Activated CD8-positive, alpha-beta memory T cell treated with anti-CD3 and anti-CD28 coated beads for 4 hours (primary cell): ENCODE results near the gene CERS2.

ENCODE experiments used
- DNase-seq, 2 donors: peaks; one replicate each; pipeline ENCODE4 v3.0.0-alpha.2; 2020; ENCODE audit warnings: low read depth in 2 of 2

CERS2 gene, protein sequence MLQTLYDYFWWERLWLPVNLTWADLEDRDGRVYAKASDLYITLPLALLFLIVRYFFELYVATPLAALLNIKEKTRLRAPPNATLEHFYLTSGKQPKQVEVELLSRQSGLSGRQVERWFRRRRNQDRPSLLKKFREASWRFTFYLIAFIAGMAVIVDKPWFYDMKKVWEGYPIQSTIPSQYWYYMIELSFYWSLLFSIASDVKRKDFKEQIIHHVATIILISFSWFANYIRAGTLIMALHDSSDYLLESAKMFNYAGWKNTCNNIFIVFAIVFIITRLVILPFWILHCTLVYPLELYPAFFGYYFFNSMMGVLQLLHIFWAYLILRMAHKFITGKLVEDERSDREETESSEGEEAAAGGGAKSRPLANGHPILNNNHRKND

DNA sequence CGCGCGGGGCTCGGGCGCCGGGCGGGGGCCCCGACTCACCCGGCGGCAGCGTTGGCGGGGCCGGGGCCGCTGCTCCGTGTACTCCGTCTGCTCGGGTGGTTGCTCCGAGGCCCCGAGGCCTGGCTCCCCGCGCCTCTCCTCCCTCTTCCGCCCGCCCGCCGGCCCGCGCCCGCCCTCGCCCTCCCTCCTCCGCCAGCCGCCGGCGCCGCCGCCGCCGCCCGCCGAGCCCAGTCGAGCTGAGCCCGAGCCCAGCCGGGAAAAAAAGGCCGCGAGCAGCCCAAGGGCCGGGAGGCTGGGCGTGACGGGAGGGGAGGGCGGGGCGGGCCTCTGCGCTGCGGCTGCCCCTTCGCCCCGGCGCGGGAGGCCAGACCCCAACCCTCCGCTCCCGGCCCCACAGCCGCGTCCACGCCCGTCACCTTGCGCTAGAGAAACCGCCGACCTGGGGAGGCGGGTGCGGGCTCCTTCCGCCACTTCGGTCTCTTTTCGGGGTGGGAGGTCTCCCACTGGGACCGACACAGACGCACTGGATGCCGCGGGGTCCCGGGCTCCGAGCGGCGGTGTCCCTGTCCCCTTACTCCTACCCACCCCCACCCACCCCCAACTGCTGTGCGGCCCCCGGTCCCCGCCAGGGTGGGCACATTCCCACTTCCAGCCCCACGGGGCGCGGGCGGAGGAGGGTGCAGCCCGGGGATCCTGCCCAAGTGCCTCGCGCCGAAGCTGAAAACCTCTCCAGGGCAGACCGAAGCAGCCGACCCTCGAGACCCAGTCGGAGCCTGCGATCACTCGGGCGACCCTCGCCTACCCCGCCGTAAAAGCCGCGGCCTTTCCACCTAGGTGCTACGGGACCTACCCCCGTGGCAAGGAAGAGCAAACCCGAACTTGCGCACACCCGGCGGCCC lies at the start of gene CERS2:
CERS2 (minus strand) TSS at position 256 of the 899 bp plus-strand sequence. CDS start 5,745 bp downstream, outside the sequence.
- DNase-seq = peak; percentile 45 to 46

DNA sequence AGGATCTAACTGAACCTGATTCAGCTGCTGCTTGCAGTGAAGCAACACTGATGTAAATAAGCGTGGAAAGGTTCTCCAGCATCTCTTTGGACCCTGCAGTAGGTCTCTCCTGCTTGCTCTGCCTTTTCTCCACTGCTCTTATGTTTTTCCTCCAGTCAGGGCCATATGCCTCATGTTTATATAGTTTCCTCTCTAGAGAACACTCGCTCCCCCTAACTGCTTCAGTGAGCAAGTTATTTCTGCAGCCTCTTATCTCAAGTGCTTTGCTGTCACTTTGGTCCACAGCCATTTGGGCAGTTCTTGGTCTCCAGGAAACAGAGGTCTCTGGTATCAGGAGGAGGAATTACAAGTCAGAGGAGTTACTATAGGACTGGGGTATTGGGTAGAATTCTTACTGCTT lies 38.9 kb upstream of the CERS2 start:
- DNase-seq = no peak

DNA sequence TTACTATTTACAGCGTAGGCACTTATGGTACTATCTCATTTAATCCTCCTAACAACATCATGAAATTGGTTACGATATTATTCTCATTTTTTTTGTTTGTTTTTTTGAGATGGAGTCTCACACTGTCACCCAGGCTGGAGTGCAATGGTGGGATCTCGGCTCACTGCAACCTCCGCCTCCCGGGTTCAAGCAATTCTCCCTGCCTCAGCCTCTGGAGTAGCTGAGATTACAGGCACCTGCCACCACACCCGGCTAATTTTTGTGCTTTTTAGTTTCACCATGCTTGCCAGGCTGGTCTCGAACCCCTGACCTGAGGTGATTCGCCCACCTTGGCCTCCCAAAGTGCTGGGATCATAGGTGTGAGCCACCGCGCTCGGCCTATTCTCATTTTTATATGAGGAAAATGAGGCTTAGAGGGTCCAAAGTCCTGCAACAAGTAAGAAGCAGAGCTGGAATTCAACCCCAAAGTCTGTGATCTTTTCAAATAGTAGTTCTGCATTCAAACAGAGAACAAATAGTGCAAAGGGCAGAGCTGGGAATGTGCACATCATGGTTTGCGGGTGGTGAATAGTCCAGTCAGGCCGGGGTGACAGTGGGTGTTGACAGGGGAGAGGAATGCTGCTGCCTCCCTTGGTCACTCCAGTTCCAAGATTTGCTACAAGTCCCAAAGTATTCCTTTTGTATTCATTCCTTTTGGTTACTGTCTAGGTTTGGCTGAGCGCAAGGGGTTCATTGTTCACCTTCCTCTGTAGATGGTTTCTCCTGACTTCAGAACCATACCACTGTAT lies 38.2 kb upstream of the CERS2 start:
- no peak for DNase-seq

DNA sequence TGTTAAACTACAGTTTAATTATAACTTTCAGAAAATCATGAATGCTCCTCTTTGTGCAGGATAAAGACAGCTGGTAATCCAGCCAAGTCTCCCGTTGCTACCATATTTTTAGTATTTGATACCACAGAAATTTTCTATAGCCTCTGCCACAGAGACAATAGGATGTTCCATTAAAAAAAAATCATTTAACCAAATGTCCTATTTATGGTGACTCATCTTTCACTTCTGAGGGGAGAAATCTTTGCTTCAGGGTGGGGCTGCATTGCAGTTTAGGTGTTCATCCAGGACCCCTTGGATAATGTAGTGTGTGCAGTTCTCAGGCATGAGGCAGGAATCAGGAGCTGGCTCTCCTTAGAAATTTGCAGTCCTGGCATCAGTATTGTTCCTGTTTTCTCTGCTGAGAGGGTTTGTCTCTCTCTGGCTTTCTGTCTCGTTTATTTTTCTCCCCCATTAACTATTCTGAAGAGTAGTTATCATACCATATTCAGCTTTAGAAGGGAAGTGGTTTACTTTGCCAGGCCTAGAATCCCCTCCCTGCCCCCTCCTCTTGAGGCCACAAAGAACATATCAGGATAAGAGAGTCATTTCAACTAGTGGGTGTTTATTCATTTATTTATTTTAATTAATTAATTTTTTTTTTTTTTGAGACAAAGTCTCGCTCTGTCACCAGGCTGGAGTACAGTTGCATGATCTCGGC lies 36.7 kb upstream of the CERS2 start:
- DNase-seq = no peak

DNA sequence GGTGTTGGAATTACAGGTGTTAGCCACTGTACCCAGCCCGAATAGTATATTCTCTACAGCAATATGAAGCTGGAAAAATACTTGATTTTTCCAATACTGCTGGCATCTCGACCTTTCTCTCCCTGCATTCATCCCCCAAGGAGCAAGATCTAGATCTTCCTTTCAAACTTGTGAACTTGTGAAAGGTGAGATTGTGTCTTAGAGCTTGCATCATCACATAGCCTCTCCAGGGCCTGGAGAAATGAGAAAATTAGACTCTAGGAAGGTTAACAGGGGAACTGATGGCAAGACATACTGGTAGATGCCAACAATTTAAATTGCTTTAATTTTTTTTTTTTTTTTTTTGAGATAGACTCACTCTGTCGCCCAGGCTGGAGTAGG lies 35.7 kb upstream of the CERS2 start:
- DNase-seq = no peak

DNA sequence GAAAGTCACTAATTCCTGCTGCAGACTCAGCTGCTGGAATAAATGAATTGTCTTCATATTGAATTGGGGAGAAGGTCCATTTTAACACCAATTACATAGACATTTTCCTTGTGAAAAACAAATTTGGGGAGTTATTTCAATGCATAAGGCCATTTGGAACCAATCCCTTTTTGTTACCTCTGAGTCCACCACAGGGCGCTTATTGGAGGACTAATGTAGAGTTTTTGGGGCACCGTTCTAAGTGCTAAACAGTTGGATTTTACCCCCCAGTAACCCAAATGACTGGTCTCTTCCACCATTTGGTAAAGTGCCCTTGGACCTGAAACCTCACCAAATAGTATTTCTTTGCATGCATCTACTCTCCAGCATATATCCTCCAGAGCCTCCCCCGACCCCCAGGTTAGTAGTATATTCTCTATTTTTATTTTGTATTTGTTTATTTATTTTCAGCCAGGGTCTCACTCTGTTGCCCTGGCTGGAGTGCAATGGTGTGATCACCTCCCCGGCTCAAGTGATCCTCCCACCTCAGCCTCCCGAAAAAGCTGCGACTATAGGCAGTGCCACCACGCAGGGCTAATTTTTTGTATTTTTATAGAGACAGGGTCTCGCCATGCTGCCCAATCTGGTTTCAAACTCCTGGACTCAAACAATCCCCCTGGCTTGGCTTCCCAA lies 35.2 kb upstream of the CERS2 start:
- DNase-seq = no peak

DNA sequence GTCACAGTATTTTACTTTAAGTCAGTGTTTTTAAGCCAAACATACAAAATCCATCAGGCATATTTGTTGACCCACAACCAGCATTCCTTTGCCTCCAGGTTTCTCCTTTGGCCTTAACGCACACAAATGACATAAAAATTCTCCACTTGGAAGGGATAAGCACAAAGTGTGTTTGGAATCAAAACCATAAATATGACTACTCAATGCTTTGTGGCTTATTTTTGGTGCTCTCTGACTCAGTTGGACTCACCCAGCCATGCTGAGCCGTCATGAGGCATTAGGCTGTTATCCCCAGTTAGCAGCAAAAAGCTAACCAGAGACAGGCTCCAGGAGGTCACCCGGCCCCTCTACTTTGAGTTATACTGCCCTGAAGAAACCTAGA lies 34.6 kb upstream of the CERS2 start:
- DNase-seq = no peak

DNA sequence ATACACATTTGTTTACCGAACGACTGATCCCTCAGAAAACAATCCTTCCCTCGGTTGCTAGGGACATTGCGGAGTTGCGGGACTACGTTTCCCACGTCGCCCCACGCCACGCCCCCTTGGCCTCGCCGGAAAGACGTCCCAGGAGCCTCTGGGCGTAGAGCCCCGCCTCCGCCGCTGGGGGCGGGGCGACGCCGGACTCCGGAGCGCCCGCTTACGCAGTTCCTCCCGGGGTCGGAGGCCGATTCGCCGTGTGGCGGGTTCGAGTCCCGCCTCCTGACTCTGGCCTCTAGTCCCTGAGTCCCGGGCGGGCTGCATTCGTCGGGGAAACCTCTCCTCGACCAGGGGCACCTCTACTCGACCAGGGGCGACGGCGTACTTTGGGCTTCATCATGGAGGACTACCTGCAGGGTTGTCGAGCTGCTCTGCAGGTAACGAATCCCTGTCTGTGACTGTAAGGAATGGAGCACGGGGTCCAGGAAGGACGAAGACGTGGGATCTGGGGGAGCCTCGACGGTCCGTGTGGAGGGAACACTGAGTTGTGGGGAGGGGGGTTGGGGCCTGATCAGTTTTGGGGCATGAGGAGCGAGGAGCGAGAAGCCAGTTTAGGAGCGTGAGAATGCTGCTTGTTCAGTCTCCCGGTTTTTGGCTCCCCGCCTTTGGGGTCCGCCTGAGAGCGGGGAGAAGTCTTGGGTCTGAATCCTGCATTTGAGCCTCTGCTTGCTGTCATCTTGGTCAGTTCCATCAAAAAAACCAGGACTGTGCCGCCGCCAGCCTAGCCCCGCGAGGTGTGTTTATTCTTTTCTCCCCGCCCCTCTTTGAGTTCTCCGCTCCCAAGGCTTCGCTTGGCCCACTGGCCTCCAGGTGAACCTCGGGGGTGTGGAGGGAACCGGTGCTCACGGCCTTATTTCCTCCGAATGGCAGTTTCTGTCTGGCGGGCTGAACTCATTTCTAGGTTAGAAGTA lies 33.9 kb upstream of the CERS2 start, which contains the start of gene PRUNE1:
PRUNE1 (plus strand) TSS at position 206 of the 962 bp plus-strand sequence; CDS start at position 390, 184 bp downstream.
- peak; percentile 88 to 89 for DNase-seq

DNA sequence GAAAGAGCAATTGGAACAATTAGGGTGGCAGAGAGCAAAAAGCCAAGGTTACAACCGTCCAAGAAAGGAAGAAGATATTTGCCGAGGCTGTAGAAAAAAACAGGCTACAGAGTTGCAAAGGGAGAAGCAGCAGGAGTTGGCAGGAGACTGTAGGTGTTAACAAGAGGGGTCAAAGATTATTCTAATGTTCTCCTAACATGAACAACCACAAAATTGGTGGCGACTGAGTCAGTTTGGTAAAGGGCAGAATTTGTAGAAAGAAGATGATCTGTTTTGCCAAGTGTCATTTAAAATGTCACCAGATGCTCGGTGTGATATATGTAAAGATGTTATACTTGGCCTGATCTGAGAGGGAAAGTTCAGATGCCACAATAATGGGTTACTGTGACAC lies 33.2 kb upstream of the CERS2 start:
- DNase-seq = no peak

DNA sequence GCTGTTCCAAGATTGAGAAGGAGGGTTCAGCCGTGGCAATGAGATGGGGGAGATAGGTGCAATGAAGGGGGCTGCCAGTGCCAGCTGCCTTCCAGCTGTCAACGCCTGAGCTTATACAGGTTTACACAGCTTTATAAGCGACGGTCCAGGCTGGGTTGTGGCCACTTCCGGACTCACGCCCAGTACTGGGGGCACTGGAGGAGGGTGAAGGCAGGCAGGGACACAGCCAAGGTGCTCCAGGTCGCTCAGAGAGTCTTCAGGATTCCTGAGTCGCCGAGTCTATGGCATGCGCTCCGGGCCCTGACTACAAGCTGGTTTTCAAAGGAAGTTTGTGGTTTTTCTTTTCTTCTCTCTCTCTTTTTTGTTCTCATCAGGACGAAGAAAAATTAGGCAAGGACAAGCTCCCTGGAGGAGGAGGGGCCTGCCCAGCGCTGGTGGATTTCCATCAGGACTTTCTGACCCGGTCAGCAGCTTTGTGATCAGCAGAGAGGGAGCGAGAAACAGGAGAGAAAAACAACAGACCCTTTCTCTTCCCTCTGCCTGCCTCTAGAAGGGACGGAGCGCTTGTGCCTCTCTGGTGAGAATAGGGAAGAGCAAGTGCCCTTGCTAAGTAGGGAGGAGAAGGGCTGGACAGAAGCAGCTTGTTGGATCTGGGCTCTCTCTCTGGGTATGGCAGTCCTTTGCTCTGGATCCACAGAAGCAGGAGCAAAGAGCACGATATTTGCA lies 31.9 kb upstream of the CERS2 start, which contains the start of gene MINDY1:
MINDY1 (minus strand) TSS at position 576 of the 726 bp plus-strand sequence. CDS start 4,285 bp downstream, outside the sequence.
- no peak for DNase-seq

DNA sequence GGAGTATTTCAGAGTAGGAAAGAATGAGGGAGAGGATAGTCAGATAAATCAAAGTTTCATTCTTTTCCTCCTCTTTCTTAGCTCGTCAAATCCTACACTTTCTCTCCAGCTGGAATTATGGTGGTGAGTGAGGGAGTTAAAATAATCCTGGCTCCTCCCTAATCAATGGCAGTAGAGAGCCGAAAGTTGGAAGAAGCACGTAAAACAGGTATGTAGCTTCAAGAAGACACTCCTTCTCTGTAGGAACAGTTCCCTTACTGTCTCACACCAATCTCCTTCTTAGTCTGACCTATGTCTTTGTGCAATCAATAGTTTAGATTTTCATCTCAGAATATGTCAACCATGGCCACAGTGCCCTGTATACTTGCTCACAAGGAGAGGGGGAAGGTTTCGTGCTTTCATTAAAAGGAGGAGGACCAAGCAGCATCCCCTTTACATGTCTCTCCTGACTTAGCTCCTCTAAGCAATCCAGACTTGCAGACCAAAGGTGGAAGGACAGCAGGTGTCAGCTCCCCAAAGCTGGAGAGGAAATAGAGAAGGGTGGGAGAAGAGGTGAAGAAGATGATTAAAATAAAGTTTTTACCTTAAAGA lies 31.2 kb upstream of the CERS2 start:
- no peak for DNase-seq

DNA sequence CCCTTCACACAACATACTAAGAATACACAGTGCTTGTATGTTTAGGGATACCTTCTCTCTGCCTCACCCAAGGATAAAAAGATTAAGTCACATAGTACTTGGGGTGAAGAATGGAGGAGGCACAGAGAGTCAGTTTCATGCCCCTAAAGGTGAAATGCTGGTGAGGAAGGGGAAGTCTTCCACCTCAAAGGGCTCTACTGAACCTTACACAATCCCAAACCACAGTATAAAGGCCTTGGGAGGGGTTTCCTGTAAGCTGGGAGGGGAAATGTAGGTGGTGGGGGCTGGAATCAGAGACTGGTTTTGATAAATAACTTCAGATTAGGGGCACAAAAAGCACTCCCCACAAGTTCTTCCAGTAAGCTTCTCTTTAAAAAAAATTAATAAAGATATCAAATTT lies 28.5 kb upstream of the CERS2 start:
- DNase-seq = no peak

DNA sequence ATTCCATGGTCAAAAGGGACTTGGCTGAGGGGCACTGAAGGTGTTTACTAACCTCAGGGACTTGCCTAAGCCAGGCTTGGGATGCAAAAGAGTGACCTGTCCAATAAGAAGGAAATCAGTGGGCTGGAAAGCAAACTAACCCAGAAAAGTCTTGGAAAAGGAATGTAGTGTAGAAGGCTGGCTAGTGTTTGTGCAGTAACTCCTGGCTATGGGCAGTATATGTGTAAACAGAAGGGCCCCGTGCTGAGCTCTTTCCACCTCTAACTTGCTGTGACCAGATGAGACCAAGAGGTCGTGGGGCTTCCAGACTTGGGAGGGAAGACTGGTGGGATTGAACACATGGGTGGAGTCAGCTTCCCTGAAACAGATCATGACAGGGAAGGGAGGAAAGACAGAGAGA lies 28.0 kb upstream of the CERS2 start:
- DNase-seq = no peak

DNA sequence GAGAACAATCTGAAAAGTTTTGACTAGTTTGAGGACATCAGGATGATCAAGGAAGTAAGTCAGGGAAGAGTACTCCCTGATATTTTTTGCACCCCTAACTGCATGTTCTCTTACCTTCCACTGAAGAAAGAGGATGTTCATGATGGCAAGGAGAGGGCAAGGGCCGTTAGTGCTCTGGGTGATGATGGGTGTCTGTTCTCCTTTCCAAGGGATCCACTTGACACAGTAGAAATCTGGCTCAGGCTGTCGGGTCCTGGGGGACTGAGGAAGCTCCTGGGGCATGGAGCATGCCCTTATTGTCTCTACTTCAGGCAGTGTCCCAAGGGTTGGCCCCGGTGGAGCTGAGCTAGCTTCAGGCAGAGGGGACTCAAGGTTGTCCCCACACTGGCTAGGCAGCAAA lies 27.4 kb upstream of the CERS2 start:
- DNase-seq = no peak

DNA sequence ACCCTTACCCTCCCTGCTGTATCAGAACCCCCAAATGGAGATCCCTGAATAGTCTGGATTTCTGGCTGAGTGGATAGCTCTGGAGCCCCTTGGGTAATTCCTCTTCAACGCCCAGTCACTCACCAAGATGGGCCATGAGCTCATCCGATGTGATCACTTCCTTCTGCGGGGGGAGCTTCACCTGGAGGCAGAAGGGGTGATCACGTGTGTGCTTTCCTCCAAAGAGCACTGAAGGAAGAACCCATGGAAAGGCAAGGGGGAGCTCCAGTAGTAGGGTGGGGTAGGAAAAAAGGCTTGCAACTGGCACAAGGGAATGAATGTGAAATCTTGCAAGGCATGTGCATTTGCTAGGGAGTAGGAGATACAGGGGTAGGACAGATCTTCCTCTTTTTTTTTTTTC lies 27.0 kb upstream of the CERS2 start:
- DNase-seq = no peak

DNA sequence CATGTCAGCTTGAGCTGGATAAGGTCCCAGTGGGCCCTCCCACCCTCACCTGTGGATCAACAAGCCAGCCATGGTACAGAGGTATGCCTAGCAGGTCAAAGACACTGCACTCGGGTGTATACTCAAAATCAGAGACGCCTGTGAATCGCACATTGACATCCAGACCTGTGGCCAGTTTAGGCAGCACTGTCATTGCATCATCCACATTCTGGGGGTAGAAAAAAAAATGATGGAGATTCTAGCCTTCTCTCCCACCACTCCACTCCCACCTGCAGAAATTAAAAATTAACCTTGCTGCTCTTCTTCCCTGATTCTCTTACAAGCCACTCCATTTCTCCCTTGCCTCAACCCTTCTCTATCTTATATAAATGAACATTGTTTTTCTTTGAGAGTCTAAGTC lies 25.8 kb upstream of the CERS2 start:
- no peak for DNase-seq

DNA sequence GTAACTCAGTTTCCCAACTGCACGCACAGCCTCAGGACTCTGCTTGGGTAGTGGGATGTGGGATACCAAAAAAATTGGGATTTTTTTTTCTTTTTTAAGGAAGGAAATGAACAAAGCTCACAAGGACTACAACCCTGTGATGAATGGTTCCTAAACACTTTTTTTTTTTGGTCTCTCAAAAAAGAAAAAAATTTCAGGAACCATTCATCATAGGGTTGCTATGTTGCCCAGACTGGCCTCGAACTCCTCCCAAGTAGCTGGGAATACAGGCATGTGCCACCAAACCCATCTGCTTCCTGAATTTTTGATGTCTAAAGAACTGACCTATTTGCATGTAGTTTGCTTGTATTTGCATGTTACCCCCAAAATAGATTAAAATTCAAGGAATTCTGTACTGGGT lies 25.3 kb upstream of the CERS2 start:
- no peak for DNase-seq

DNA sequence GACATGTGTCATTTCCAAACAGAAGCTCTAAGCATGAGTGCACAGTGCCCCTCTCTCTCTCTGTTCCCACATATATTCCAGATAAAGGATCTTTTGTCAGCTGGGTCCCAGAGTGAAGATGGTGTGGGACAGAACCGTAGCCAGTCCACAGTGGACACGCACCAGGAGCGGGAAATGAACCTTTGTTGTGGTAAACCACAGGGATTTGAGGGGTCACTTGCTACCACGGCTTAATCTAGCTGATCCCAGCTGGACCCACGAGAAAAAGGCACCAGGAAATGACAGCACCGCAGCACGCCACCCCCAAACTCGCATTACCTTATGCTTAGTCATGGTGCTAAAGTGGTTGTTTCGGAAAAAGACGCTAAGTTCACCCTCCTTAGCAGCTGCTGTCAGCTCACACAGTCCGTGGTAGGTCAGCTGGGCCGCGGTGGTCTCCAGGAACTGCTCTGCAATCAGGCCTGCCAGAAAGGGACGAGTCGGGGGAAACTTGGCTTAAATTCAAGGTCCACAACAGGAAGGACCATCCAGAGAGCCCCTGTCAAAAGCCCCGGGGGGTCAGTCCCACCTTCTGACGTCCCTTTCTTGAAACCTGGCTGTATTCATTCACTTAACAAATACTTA lies 24.5 kb upstream of the CERS2 start:
- no peak for DNase-seq
